ENCODE data around the gene PKD1.

PKD1 gene

DNA sequence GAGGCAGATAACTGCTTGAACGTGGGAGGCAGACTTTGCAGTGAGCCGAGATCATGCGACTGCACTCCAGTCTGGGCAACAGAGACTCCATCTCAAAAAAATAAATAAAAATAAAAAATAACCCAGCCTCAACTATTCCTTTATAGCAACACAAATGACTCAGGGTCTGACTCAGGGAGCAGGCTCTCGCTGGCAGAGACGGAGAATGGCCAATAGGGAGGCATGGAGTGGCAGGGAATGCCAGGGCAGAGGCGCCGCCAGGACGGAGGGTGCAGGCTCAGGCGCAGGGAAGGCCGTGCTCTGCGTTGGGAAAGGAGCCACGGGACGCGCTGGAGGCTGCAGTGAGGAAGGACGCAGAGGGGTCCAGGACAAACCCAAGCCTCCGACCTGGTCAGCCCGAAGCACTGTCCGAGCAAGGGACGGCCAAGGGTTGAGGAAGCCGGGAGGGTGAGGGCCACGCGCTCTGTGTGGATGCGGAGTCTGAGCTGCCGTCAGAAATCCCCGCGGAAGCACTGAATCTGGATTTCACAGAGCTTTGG lies 40.3 kb downstream of the PKD1 start:
- no peak overlapping the region for H3K4me3 ChIP-seq (ENCODE audit: low read depth, low read length)
- DNase-seq (ENCODE audit: low read depth), result no peak

DNA sequence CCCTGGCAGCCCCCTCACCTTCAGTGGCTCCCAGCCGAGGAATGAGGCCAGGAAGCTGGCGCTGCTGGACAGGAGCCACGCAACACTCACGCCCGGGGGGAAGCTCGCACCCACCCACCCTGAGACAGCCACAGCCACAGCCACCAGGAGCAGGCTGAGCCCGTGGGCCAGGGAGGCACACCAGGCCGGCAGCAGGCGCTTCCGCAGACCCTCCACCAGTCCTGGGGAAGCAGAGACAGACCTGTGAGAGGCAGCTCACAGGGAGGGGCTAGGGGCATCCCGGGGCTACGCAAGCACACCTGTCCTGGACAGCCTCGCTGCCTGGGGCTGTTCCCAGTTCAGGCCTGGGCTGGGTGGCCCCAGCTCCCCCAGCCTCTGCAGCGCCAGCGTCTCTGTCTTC lies 41.9 kb downstream of the PKD1 start:
- no peak overlapping the region for H3K4me3 ChIP-seq (ENCODE audit: low read depth, low read length)
- no peak for DNase-seq (ENCODE audit: low read depth)

DNA sequence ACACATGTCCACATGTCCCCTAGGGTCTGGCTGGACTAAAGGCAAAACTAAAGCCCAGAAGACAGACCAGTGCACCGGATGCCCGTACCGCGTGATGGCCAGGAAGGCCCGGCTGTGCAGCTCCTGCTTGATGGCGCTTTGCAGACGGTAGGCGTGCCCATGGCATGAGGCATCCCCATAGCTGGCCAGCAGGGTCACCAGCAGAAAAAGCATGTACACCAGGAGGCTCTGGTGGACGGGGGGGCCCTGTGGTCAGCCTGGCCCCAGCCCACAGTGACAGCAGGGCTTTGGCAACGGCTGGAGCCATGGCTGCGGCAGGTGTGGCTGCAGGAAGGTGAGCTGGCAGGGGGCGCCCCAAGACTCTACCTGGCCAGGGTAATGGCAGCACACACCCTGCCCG lies 42.8 kb downstream of the PKD1 start:
- DNase-seq (ENCODE audit: low read depth), result no peak
- no peak overlapping the region for H3K4me3 ChIP-seq (ENCODE audit: low read depth, low read length)

DNA sequence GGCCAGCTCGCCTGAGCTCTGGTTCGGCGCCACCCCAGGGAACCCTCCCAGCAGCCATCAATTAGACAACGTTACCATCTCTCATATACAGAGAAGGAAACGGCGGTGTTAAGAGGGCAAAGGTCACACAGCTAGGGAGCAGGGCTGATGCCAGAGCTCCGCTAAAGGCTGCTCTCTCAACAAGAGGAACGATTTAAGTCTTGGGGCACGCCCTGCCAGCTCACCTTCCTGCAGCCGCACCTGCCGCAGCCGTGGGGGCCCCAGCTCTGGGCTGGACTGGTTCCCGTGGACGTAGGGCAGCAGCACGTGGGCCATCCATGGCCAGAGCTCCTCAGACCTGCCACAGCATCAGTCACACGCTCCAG lies 43.5 kb downstream of the PKD1 start:
- no peak for DNase-seq (ENCODE audit: low read depth)
- no peak overlapping the region for H3K4me3 ChIP-seq (ENCODE audit: low read depth, low read length)

GRCh38 chr16:2091547-2092255 lies 44.0 kb downstream of the PKD1 start:
- H3K4me3 ChIP-seq (ENCODE audit: low read depth, low read length), result no peak overlapping the region
- DNase-seq (ENCODE audit: low read depth), result no peak

DNA sequence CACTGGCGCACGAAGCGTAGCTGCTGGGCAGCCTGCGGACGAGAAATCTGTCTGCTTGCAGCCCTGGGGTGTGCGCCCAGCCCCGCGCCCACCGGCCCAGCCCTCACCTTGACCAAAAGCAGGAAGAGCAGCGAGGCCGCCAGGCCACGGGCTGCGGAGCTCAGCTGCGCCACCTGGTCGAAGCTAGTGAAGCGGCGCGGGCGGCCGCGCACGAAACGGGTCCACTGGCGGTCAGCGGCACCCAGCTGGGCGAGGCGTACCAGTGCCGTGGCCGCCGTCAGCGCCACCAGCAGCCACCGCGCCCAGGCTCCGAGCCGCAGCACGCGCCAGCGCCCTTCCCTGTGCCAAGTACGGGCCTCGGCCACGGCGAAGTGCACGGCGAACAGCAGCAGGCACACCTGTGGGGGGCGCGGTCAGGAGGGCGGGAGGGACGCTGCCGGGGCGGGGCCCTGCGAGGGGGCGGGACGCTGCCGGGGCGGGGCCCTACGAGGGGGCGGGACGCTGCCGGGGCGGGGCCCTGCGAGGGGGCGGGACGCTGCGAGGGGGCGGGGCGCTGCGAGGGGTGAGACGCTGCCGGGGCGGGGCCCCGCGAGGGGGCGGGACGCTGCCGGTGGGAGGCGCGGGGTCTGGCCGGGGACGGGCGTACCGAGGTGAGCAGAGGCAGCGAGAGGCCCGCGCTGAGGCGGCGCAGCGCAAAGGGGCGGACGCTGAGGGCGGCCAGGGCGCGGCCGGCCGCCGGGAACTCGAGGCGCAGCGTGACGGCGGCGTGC lies 44.7 kb downstream of the PKD1 start:
- DNase-seq (ENCODE audit: low read depth), result peak; percentile 16
- no peak overlapping the region for H3K4me3 ChIP-seq (ENCODE audit: low read depth, low read length)

GRCh38 chr16:2090481-2090776 lies 45.3 kb downstream of the PKD1 start:
- no peak for DNase-seq (ENCODE audit: low read depth)
- no peak overlapping the region for H3K4me3 ChIP-seq (ENCODE audit: low read depth, low read length)

GRCh38 chr16:2089706-2090480 lies 45.8 kb downstream of the PKD1 start:
- no peak overlapping the region for H3K4me3 ChIP-seq (ENCODE audit: low read depth, low read length)
- no peak for DNase-seq (ENCODE audit: low read depth)

DNA sequence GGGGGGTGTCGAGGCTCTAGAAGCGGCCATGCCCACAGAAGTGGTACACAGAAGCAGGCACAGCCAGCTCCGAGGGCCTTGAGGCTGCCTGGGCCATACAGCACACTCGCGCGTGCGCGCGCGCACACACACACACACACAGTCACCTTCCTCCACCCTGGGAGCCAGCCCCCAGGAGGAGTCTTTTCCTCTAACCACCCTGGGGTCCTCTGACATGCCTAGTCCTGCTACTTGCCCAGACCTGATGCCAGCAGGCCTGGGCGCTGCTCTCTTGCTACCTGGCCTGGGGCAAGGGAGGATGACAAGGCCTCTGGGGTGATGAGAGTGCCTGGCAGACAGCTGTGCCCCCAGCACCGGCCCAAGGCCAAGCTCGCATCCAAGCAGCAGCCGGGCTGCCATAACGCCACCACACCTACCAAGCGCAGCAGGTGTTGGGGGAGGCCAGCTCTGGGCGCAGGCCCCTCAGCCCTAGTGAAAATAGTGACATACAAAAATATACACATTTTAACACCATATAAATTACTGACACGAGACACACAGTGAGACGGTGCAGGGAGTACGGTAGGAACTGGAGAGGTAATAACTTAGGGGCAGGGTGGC lies 46.8 kb downstream of the PKD1 start:
- DNase-seq (ENCODE audit: low read depth), result no peak
- no peak overlapping the region for H3K4me3 ChIP-seq (ENCODE audit: low read depth, low read length)

DNA sequence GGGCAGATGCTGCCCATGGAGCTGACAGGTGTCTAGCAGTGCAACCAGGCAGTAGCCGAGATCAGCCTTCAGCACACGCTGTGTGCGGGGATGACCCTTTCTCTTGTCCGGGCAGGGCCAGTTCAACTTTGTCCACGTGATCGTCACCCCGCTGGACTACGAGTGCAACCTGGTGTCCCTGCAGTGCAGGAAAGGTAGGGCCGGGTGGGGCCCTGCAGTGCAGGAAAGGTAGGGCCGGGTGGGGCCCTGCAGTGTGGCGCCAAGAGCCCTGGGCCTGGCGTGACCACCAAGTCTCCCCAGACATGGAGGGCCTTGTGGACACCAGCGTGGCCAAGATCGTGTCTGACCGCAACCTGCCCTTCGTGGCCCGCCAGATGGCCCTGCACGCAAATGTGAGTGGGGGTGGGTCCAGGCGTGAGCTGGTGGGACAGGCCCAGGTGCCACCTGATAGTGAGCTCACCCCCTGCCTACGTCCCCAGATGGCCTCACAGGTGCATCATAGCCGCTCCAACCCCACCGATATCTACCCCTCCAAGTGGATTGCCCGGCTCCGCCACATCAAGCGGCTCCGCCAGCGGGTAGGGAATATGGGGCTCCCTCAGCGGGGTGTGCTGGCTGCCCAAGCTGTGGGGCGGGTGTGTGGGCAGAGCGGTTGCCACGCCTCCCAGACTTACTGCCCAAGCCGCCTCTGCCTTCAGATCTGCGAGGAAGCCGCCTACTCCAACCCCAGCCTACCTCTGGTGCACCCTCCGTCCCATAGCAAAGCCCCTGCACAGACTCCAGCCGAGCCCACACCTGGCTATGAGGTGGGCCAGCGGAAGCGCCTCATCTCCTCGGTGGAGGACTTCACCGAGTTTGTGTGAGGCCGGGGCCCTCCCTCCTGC lies 47.7 kb downstream of the PKD1 start:
- DNase-seq (ENCODE audit: low read depth), result no peak

DNA sequence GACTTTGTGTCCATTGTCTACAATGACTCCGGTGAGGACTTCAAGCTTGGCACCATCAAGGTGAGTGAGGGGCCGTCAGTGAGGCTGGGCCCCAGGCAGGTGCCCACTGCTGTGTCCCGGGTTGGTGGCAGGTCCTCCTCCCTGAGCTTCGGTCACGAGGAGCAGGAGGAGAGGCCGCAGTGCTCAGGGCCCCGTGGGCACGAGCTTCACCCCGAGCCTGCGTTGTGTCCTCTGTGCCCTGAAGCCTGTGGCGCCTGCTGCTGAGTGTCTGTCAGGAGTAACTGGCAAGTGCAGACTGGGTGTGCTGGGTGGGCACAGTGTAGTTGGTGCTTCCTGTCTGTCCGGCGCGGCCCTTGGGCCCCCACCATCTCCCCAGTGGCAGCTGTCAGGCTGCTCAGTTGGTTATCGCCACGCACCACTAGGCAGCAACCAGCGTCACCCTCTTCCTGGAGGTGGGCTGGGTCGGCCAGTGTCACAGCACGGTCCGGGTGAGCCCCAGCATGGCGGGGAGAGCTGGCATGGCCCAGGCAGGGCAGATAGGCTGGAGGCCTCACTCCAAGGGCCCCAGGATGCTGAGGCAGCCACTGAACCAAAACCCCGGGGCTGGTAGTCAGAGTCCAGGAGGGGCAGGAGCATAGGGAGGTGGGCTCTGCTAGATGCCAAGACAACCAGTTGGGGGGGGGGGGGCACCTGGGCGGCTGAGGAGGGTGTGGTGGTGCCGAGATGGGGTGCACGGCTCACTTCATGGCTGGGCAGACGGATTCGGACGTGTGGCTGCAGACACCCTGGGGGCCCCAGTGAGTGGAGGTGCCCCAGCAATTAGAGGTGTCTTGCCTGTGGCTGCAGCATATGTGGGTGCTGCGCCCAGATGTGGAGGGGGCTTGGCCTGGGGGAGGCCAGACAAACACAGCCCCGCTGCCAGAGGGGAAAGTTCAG lies 48.6 kb downstream of the PKD1 start:
- no peak overlapping the region for H3K4me3 ChIP-seq (ENCODE audit: low read depth, low read length)
- no peak for DNase-seq (ENCODE audit: low read depth)

More for the DNA sequence above, 47.7 kb downstream of the PKD1 start:
- no peak overlapping the region for H3K4me3 ChIP-seq (ENCODE audit: low read depth, low read length)

DNA sequence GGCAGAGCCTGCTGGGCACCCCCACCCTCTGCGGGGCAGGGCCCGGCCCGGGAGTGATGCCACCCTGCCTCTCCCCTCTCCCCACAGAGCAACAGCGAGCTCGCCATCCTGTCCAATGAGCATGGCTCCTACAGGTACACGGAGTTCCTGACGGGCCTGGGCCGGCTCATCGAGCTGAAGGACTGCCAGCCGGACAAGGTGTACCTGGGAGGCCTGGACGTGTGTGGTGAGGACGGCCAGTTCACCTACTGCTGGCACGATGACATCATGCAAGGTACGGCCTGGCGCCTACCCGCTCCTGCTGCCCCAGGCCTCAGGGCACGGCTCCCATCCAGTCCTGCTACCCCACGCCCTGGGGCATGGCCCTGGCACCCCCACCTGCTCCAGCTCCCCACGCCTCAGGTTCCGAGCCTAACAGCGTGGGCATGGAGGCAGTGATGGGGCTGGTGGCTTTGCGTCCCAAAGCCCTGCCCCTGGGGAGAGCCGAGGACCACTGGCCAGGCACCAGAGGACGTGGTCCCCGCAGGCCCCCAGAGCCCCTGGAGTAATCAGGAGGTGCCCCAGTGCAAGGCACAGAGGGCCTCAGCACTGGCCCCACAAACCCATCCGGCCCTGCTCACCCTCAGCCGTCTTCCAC lies 49.5 kb downstream of the PKD1 start:
- H3K4me3 ChIP-seq (ENCODE audit: low read depth, low read length), result no peak overlapping the region
- no peak for DNase-seq (ENCODE audit: low read depth)

GRCh38 chr16:2085669-2086068 lies 50.0 kb downstream of the PKD1 start:
- DNase-seq (ENCODE audit: low read depth), result no peak
- no peak overlapping the region for H3K4me3 ChIP-seq (ENCODE audit: low read depth, low read length)

DNA sequence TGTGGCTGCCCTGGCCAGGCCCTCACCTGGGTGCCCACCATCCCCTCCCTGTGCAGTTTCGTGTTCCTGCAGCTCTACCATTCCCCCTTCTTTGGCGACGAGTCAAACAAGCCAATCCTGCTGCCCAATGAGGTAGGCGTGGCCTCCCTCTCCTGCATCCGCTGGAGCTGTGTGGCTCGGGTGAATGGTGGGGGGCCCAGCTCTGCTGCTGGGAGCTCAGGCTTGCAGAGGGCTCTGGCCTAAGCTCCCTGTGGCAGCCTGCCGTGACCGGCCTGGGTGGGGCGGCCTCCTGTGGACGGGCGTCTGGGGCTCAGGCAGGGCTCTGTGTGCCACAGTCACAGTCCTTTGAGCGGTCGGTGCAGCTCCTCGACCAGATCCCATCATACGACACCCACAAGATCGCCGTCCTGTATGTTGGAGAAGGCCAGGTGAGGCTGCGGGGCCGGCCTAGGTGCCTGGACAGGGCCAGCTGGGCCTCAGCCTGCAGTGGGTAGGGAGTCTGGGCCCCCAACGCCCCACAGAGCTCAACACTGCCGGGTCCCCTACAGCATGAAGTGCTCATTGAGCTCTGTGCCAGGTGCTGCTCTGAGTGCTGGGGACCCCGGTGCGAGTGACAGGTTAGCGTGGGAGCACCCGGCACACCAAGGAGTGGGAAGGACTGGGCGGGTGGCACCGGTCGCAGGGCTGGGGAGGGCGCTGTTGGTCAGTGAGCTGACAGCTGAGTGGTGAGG lies 50.6 kb downstream of the PKD1 start:
- no peak overlapping the region for H3K4me3 ChIP-seq (ENCODE audit: low read depth, low read length)
- DNase-seq (ENCODE audit: low read depth), result no peak

- no peak overlapping the region for H3K4me3 ChIP-seq (ENCODE audit: low read depth, low read length)
- DNase-seq (ENCODE audit: low read depth), result no peak
Observed at GRCh38 chr16:2083876-2084780, 51.6 kb downstream of the PKD1 start.

GRCh38 chr16:2083409-2083808 lies 52.3 kb downstream of the PKD1 start:
- no peak for DNase-seq (ENCODE audit: low read depth)
- H3K4me3 ChIP-seq (ENCODE audit: low read depth, low read length), result no peak overlapping the region
